Daoy (cell line): Measurements from ENCODE around the gene CSTA. TPM values are rescaled to one million over a fixed set of nuclear protein-coding genes. Genes with fewer than 3 reads are reported as not detected.

ENCODE experiments used
- DNase-seq: peaks from one replicate; pipeline ENCODE4 v3.0.0-alpha.2; 2015; ENCODE audit warnings: low read depth
- total RNA-seq: library from RNA; depleted of rRNA; stranded (reverse); fragments of >200 nt; shearing (Covaris generic); gene quantifications from 2 replicates; pipeline ENCODE4 v1.2.3, GENCODE V29; 2014

The CSTA gene
- total RNA-seq, 1 experiment from 2014 or later: not detected

- DNase-seq: no peak
Observed at GRCh38 chr3:122322095-122323075, 2.7 kb upstream of the CSTA start.

- no peak for DNase-seq
Observed at GRCh38 chr3:122325769-122326168, 721 bp downstream of the CSTA start.

- DNase-seq: no peak
Observed at GRCh38 chr3:122331886-122332285, 6.8 kb downstream of the CSTA start.

- no peak for DNase-seq
Observed at GRCh38 chr3:122332551-122332950, 7.5 kb downstream of the CSTA start.

- no peak for DNase-seq
Observed at GRCh38 chr3:122342803-122343202, 17.8 kb downstream of the CSTA start.

- no peak for DNase-seq
Observed at GRCh38 chr3:122343654-122344053, 18.6 kb downstream of the CSTA start.

GRCh38 chr3:122349171-122349570, 24.1 kb downstream of the CSTA start:
- no peak for DNase-seq

- DNase-seq: peak; percentile 26
Observed at GRCh38 chr3:122350814-122351418, 25.9 kb downstream of the CSTA start.

- DNase-seq: no peak
Observed at GRCh38 chr3:122351612-122352011, 26.6 kb downstream of the CSTA start.

GRCh38 chr3:122353215-122353614, 28.2 kb downstream of the CSTA start:
- no peak for DNase-seq

GRCh38 chr3:122353893-122354401, 28.9 kb downstream of the CSTA start:
- DNase-seq: no peak

- no peak for DNase-seq
Observed at GRCh38 chr3:122355612-122356011, 30.6 kb downstream of the CSTA start.

GRCh38 chr3:122356402-122356801, 31.4 kb downstream of the CSTA start:
- peak; percentile 51 for DNase-seq

- no peak for DNase-seq
Observed at GRCh38 chr3:122357828-122358702, 33.0 kb downstream of the CSTA start.

- DNase-seq: no peak
Observed at GRCh38 chr3:122358703-122359032, 33.6 kb downstream of the CSTA start.

GRCh38 chr3:122362026-122362425, 37.0 kb downstream of the CSTA start:
- no peak for DNase-seq

- DNase-seq: no peak
Observed at GRCh38 chr3:122364490-122364889, 39.4 kb downstream of the CSTA start.

- DNase-seq: no peak
Observed at GRCh38 chr3:122365073-122365472, 40.0 kb downstream of the CSTA start.

- DNase-seq: peak; percentile 58
Observed at GRCh38 chr3:122365582-122366378, 40.7 kb downstream of the CSTA start.

- DNase-seq: no peak
Observed at GRCh38 chr3:122366379-122366749, 41.3 kb downstream of the CSTA start.

GRCh38 chr3:122374034-122374433, 49.0 kb downstream of the CSTA start:
- DNase-seq: no peak
